ENCODE data around the gene ZDHHC9. TPM values are rescaled to one million over a fixed set of nuclear protein-coding genes. Genes with fewer than 3 reads are reported as not detected.
A peak's percentile ranks its signal among the peaks of the same experiment; 100 is the strongest.

The ZDHHC9 gene
- total RNA-seq, 2 experiments from 2014 or later: 5.7 to 6.7 TPM

DNA sequence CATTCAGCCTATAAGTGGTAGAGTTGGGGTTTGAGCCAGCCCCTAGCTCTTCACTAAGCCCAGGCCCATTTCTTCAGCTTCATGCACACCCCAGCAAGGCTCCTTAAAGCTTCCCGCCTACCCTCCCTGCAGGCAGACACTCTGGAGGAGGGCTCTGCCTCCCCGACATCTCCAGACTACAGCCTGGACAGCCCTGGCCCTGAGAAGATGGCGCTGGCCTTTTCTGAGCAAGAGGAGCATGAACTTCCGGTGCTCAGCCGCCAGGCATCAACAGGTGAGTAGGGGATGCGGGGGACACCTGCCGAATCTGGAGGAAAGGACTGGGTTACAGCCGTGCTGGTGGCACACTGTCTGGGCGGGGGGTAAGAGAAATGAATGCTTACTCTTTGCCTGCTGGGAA lies 52.9 kb downstream of the ZDHHC9 start:
- Mint-ChIP-seq H3K9me3 (no peaks in the 10 kb centered on the region), H3K36me3 (peaks cover 20% of the 10 kb centered on the region), H3K4me3 (no peak overlapping the region), H3K27me3 (no peaks in the 10 kb centered on the region), H3K27ac (no peak overlapping the region), H3K4me1 (peaks cover 21% of the 10 kb centered on the region)
- POLR2A ChIA-PET: interaction anchor here (3.5 kb wide), 1 partner anchor 8 kb away, joined by 21 read pairs; no protein-coding TSS in a partner anchor
- ATAC-seq (ENCODE audit: low read depth) (no peak), DNase-seq (no peak)

DNA sequence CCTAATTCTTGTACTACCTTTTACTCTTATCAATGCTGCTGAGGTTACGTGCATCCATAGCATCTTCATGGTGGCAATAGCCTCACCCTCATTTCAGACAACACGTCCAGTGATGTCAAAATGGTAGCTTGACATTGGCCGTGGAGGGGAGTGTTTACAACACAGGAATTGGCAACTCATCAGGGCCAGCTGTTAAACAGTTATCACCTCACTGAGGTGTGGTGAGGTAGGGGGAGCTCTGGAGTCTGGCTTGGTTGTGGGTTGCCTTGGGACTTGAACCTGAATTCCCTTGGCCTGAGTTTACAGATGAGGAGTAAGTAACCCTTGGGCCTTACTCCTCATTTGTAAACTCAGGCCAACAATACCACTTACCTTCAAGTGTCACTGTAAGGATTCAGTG lies 53.5 kb downstream of the ZDHHC9 start:
- no peaks in the 10 kb centered on the region for H3K9me3 Mint-ChIP-seq
- peaks cover 27% of the 10 kb centered on the region for H3K4me1 Mint-ChIP-seq
- peaks cover 26% of the 10 kb centered on the region for H3K36me3 Mint-ChIP-seq
- H3K4me3 Mint-ChIP-seq: no peak overlapping the region
- POLR2A ChIA-PET: interaction anchor here (0.9 kb wide), 1 partner anchor 9 kb away, joined by 3 read pairs; no protein-coding TSS in a partner anchor
- DNase-seq: no peak
- peak overlapping the region; percentile 45 for H3K27ac Mint-ChIP-seq
- no peaks in the 10 kb centered on the region for H3K27me3 Mint-ChIP-seq
- no peak for ATAC-seq (ENCODE audit: low read depth)

- H3K4me1 Mint-ChIP-seq: peaks cover 30% of the 10 kb centered on the region
- no peaks in the 10 kb centered on the region for H3K27me3 Mint-ChIP-seq
- H3K9me3 Mint-ChIP-seq: no peaks in the 10 kb centered on the region
- peaks cover 34% of the 10 kb centered on the region for H3K36me3 Mint-ChIP-seq
- DNase-seq (no peak), ATAC-seq (ENCODE audit: low read depth) (no peak)
- POLR2A ChIA-PET: no interaction called here
- peak overlapping the region; percentile 54 for H3K27ac Mint-ChIP-seq
- H3K4me3 Mint-ChIP-seq: no peak overlapping the region
These were observed 55.2 kb downstream of the ZDHHC9 start for GRCh38 chrX:129788527-129788926.

- Mint-ChIP-seq H3K27ac (peak overlapping the region; percentile 78), H3K9me3 (no peaks in the 10 kb centered on the region), H3K36me3 (peaks cover 44% of the 10 kb centered on the region), H3K4me1 (peaks cover 38% of the 10 kb centered on the region), H3K4me3 (peak overlapping the region; percentile 68), H3K27me3 (no peaks in the 10 kb centered on the region)
- DNase-seq (no peak), ATAC-seq (ENCODE audit: low read depth) (no peak)
- POLR2A ChIA-PET: interaction anchor here (1.2 to 2.2 kb wide), 2 partner anchors 11 to 28 kb away, joined by 3 to 13 read pairs; no protein-coding TSS in a partner anchor
These were observed 56.2 kb downstream of the ZDHHC9 start for GRCh38 chrX:129787336-129788055.

DNA sequence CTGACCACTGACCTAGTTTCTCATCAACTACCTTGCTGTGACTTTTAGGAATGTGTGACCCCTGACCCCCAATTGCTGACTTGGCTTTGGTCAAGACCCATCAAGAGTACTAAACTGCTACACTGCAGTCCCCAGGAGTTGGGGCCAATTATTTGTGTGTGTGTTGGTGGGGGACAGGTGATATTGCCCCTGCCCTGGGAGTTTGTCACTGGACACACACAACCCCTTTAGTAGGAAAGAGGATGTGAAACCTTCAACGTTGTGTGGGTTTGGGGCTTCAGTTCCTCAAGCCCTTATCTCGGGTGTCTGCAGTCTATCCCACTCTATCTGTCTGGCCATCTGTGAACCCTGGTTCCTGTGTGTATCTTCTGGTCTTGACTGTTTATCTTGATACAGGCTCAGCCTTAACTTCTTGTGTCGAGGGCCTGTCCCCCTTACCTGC lies 57.5 kb downstream of the ZDHHC9 start:
- no peak for DNase-seq
- peaks cover 52% of the 10 kb centered on the region for H3K36me3 Mint-ChIP-seq
- ATAC-seq (ENCODE audit: low read depth): no peak
- POLR2A ChIA-PET: interaction anchor here (2.2 to 7.6 kb wide), 2 partner anchors 12 to 27 kb away, joined by 13 to 74 read pairs; no protein-coding TSS in a partner anchor
- no peaks in the 10 kb centered on the region for H3K27me3 Mint-ChIP-seq
- peaks cover 38% of the 10 kb centered on the region for H3K4me1 Mint-ChIP-seq
- H3K27ac Mint-ChIP-seq: peak overlapping the region; percentile 79
- peak overlapping the region; percentile 81 for H3K4me3 Mint-ChIP-seq
- H3K9me3 Mint-ChIP-seq: no peaks in the 10 kb centered on the region

DNA sequence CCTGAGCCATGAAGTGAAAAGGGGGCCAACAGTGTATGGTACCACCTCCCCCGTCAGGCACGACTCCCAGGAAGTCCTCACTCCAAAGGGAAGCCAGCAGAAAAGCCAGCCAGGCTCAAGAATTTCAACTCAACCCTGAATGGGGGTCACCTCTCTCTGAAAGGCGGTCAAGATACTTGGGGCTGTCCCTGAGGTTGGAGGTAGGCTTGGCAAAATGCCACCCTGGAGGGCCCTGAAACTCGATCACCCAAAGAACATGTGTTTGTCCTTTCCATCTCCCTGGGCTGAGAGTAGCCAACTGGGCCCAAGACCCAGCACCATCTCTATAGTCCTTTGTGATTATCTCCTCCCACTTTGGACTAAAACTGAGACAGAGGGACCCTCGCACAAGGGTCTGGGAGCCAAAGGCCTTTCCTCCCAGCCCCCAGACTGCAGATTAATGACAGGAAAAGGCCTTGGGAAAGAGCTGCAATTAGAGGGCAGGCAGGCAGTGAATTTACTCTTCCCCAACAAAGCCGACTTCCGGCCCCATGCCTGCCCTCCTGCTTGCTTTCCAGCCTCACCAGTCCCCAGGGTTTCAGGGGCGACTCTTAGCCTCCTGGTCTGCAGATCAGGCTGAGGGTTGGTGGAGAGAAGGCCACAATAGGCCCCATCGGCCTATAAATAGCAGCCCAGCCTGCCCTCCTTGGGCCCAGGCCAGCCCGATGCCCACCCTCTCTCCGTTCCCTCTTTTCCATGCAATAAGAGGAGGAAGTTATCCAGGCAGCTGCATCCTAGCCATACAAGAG lies 58.3 kb downstream of the ZDHHC9 start:
- peak overlapping the region; percentile 79 for H3K27ac Mint-ChIP-seq
- POLR2A ChIA-PET: interaction anchor here (1.0 to 8.2 kb wide), 5 partner anchors 13 to 106 kb away, joined by 3 to 155 read pairs (median 13); no protein-coding TSS in a partner anchor

DNA sequence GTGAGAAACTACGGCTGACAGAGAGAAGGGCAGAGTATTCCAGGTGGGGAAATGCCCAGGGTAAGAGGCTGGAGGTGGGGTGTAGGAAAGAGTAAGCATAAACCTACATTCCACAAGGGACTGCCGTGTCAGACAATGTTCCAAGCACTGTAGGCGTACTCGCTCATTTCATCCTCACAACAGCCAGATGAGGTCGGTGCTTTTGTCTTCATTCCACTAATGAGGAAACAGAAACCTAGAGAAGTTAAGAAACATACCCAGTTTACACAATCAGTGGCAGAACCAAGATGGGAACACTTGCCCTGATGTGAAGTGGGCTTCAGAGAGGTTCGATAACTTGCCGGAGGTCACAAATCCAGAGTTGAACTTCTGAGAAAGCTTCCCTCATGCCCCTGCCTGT lies 59.3 kb downstream of the ZDHHC9 start:
- ATAC-seq (ENCODE audit: low read depth) (no peak), DNase-seq (no peak)
- H3K36me3 Mint-ChIP-seq: peaks cover 61% of the 10 kb centered on the region
- H3K27ac Mint-ChIP-seq: peak overlapping the region; percentile 85
- no peaks in the 10 kb centered on the region for H3K27me3 Mint-ChIP-seq
- peaks cover 39% of the 10 kb centered on the region for H3K4me1 Mint-ChIP-seq
- no peaks in the 10 kb centered on the region for H3K9me3 Mint-ChIP-seq
- peak overlapping the region; percentile 89 for H3K4me3 Mint-ChIP-seq
- POLR2A ChIA-PET: interaction anchor here (1.0 to 8.2 kb wide), 7 partner anchors 8 to 105 kb away, joined by 3 to 155 read pairs (median 9); no protein-coding TSS in a partner anchor

More for the DNA sequence above, 58.3 kb downstream of the ZDHHC9 start:
- peaks cover 56% of the 10 kb centered on the region for H3K36me3 Mint-ChIP-seq
- DNase-seq: no peak
- no peaks in the 10 kb centered on the region for H3K9me3 Mint-ChIP-seq
- peaks cover 38% of the 10 kb centered on the region for H3K4me1 Mint-ChIP-seq
- peak overlapping the region; percentile 81 for H3K4me3 Mint-ChIP-seq
- no peaks in the 10 kb centered on the region for H3K27me3 Mint-ChIP-seq
- no peak for ATAC-seq (ENCODE audit: low read depth)

DNA sequence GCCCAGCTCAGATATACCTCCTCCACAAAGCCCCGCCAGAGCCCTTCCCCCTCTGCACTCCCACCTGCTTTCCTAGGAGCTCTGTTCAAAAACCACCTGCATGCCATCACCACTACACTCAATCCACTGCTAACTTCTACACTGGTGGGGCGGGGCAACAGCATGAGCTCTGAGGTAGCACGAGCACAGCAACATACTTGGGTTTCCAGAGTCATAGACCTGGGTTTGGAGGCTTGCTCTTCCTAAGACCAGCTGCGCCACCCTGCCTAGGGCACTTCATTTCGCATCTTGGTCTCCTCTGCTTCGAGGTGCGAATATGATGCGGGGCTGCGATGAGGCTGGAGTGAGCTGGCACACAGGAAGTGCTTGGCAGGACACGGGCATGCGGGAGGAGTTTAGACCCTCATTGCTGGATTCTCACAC lies 60.4 kb downstream of the ZDHHC9 start:
- POLR2A ChIA-PET: interaction anchor here (1.2 to 8.2 kb wide), 8 partner anchors 9 to 57 kb away, joined by 4 to 155 read pairs (median 15); no protein-coding TSS in a partner anchor
- no peak for DNase-seq

DNA sequence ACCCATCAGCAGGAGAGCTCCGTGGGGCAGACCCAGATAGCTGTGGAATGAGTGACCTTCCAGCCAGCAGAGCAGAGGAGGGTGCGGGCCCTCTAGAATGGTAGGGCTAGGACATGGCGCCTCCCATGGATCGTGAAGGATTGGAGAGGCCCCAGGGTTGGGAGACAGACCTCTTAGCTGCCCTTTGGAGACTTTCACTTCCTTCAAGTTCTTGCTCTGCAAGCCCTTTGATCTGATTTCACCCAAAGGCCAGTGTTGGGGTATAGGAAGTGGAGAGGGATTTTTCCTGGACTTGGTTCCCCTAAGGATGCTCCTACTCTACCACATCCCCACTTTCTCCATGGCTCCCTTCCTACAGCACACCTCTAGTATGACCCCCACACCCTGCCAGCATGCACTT lies 61.0 kb downstream of the ZDHHC9 start:
- H3K4me1 Mint-ChIP-seq: peaks cover 49% of the 10 kb centered on the region
- peak overlapping the region; percentile 89 for H3K4me3 Mint-ChIP-seq
- H3K27ac Mint-ChIP-seq: peak overlapping the region; percentile 85
- H3K36me3 Mint-ChIP-seq: peaks cover 57% of the 10 kb centered on the region
- no peaks in the 10 kb centered on the region for H3K9me3 Mint-ChIP-seq
- ATAC-seq (ENCODE audit: low read depth) (no peak), DNase-seq (no peak)
- no peaks in the 10 kb centered on the region for H3K27me3 Mint-ChIP-seq
- POLR2A ChIA-PET: interaction anchor here (1.1 to 8.2 kb wide), 10 partner anchors 10 to 56 kb away, joined by 3 to 155 read pairs (median 7); no protein-coding TSS in a partner anchor

More for the DNA sequence above, 60.4 kb downstream of the ZDHHC9 start:
- Mint-ChIP-seq H3K27me3 (no peaks in the 10 kb centered on the region), H3K27ac (peak overlapping the region; percentile 85), H3K36me3 (peaks cover 58% of the 10 kb centered on the region), H3K4me1 (peaks cover 46% of the 10 kb centered on the region), H3K4me3 (peak overlapping the region; percentile 89), H3K9me3 (no peaks in the 10 kb centered on the region)
- ATAC-seq (ENCODE audit: low read depth): no peak

GRCh38 chrX:129781680-129782495 lies 61.8 kb downstream of the ZDHHC9 start:
- POLR2A ChIA-PET: interaction anchor here (0.8 to 8.2 kb wide), 17 partner anchors 8 to 127 kb away, joined by 3 to 155 read pairs (median 6); partner anchors contain the start of genes APLN and UTP14A
- Mint-ChIP-seq H3K27ac (peak overlapping the region; percentile 85), H3K4me3 (peak overlapping the region; percentile 89), H3K36me3 (peaks cover 50% of the 10 kb centered on the region), H3K27me3 (no peaks in the 10 kb centered on the region), H3K9me3 (no peaks in the 10 kb centered on the region), H3K4me1 (peaks cover 46% of the 10 kb centered on the region)
- no peak for ATAC-seq (ENCODE audit: low read depth)
- DNase-seq: no peak

- ATAC-seq (ENCODE audit: low read depth) (peak; percentile 82), DNase-seq (peak; percentile 70)
- Mint-ChIP-seq H3K4me3 (peak overlapping the region; percentile 89), H3K36me3 (peaks cover 50% of the 10 kb centered on the region), H3K4me1 (peaks cover 46% of the 10 kb centered on the region), H3K9me3 (no peaks in the 10 kb centered on the region), H3K27ac (peak overlapping the region; percentile 94), H3K27me3 (no peaks in the 10 kb centered on the region)
- POLR2A ChIA-PET: interaction anchor here (0.8 to 8.2 kb wide), 16 partner anchors 8 to 126 kb away, joined by 3 to 155 read pairs (median 6); partner anchors contain the start of genes APLN and UTP14A
These were observed 62.5 kb downstream of the ZDHHC9 start for GRCh38 chrX:129781134-129781672.

All from activated naive CD8-positive, alpha-beta T cell treated with anti-CD3 and anti-CD28 coated beads, Interleukin-2, amount 10 ng/mL, durations not matched to agents 7 days and 5 days (primary cell).